GM12878 (cell line): Measurements from ENCODE around the gene FAM110A. TPM values are rescaled to one million over a fixed set of nuclear protein-coding genes. Genes with fewer than 3 reads are reported as not detected.

Source experiments
- ATAC-seq: fragments of 200-7000 bp; cut with Tn5 transposase; 3 replicates; pipeline ENCODE4 v1.9.1; 2020; ENCODE audit warnings: mild to moderate bottlenecking, moderate library complexity
- BruUV-seq: library from RNA; stranded (reverse); fragments of 400-500 nt; replicated peaks from 2 replicates; lab custom pipeline; 2021; lab: Mats Ljungman, UMichigan
- CTCF ChIA-PET: fragments of 300-600 bp; sonication (Branson Sonifier 250); formaldehyde crosslinking; extraction: SDS; loops from one replicate; lab custom pipeline; 2021; ENCODE audit warnings: inconsistent platforms; lab: Yijun Ruan, JAX
- POLR2A ChIA-PET: fragments of 350-600 bp; formaldehyde crosslinking; extraction: SDS; loops from one replicate; lab custom pipeline; 2021; ENCODE audit warnings: inconsistent platforms; lab: Charles Lee
- RAD21 ChIA-PET: fragments of 300-600 bp; sonication (Branson Sonifier 250); formaldehyde crosslinking; loops from one replicate; lab custom pipeline; 2023; ENCODE audit warnings: antibody characterized with exemption; ENCODE audit not compliant: unreplicated experiment; lab: Charles Lee
- SMC1A ChIA-PET: fragments of 300-600 bp; sonication (Branson Sonifier 250); formaldehyde crosslinking; loops from one replicate; lab custom pipeline; 2023; ENCODE audit not compliant: unreplicated experiment, uncharacterized antibody; lab: Charles Lee
- DNase-seq: peaks from one replicate; pipeline ENCODE4 v3.0.0-alpha.2; 2011; ENCODE audit warnings: low read depth, low spot score
- FAIRE-seq: peaks from 3 replicates; lab custom pipeline; 2011; peaks lifted over from hg19 to GRCh38; lab: Jason Lieb, UNC
- H2AFZ ChIP-seq: 2 replicates; pipeline ENCODE4 v1.6.0; 2011; ENCODE audit warnings: low read depth, low read length, control low read depth; ENCODE audit not compliant: control insufficient read depth
- H3K27ac ChIP-seq: 2 replicates; pipeline ENCODE4 v1.5.1; 2011; ENCODE audit warnings: control low read depth; ENCODE audit not compliant: control insufficient read depth, insufficient read depth
- H3K27me3 ChIP-seq, 2 experiments: replicated peaks in 1 of 2; 2 replicates each; pipeline versions ENCODE4 v1.6.0 to v1.6.1; 2011; ENCODE audit warnings: low read length in 1 of 2; ENCODE audit not compliant: control insufficient read depth in 2 of 2, insufficient read depth in 2 of 2
- H3K36me3 ChIP-seq, 2 experiments: 2 replicates each; pipeline ENCODE4 v1.5.1; 2011; ENCODE audit warnings: low read length in 1 of 2; ENCODE audit not compliant: control insufficient read depth in 2 of 2, insufficient read depth in 2 of 2
- H3K4me1 ChIP-seq: 2 replicates; pipeline ENCODE4 v1.6.1; 2011; ENCODE audit warnings: mild to moderate bottlenecking, low read length, moderate library complexity, mixed read lengths; ENCODE audit not compliant: control insufficient read depth, insufficient read depth
- H3K4me2 ChIP-seq: 2 replicates; pipeline ENCODE4 v1.6.0; 2011; ENCODE audit warnings: control low read depth; ENCODE audit not compliant: control insufficient read depth, insufficient read depth
- H3K4me3 ChIP-seq: fragments of 200-600 bp; sonication (generic); 2 replicates; pipeline ENCODE4 v1.5.1; 2016
- H3K79me2 ChIP-seq: 2 replicates; pipeline ENCODE4 v1.6.0; 2011; ENCODE audit warnings: low read length; ENCODE audit not compliant: control insufficient read depth, insufficient read depth
- H3K9ac ChIP-seq: 2 replicates; pipeline ENCODE4 v1.8.0; 2011; ENCODE audit warnings: low read length, control low read depth, mixed read lengths; ENCODE audit not compliant: control insufficient read depth, insufficient read depth
- H3K9me3 ChIP-seq: replicated peaks from 3 replicates; pipeline ENCODE4 v1.5.1; 2011; ENCODE audit warnings: mild to moderate bottlenecking, low read length; ENCODE audit not compliant: control insufficient read depth, insufficient read depth
- H4K20me1 ChIP-seq: 2 replicates; pipeline ENCODE4 v1.6.0; 2011; ENCODE audit not compliant: control insufficient read depth, insufficient read depth
- BCLAF1 ChIP-seq: fragments of 450-650 bp; IDR thresholded peaks from 2 replicates; pipeline ENCODE4 v1.6.1; 2017; ENCODE audit warnings: antibody characterized with exemption, mild to moderate bottlenecking, moderate library complexity
- BMI1 ChIP-seq: fragments of 450-650 bp; IDR thresholded peaks from 2 replicates; pipeline ENCODE4 v1.6.1; 2016; ENCODE audit warnings: mild to moderate bottlenecking, moderate library complexity, borderline replicate concordance
- CEBPB ChIP-seq, 2 experiments: fragments of 150-350 bp in 1 of 2; IDR thresholded peaks; 2 replicates each; pipeline ENCODE4 v1.6.1; 2012 to 2014; ENCODE audit warnings: low read depth in 2 of 2, low read length in 2 of 2, borderline replicate concordance in 1 of 2, inconsistent platforms in 1 of 2
- CHD4 ChIP-seq: fragments of 200-600 bp; sonication (generic); IDR thresholded peaks from 2 replicates; pipeline ENCODE4 v1.6.1; 2016; ENCODE audit warnings: mild to moderate bottlenecking
- EGR1 ChIP-seq, 2 experiments: IDR thresholded peaks; 1 replicate in 1 of 2; 2 replicates in 1 of 2; pipeline ENCODE4 v1.6.1; 2011 to 2012; ENCODE audit warnings: low read depth in 2 of 2, low read length in 2 of 2, borderline replicate concordance in 1 of 2, mild to moderate bottlenecking in 1 of 2, moderate library complexity in 1 of 2
- FOXM1 ChIP-seq: IDR thresholded peaks from 2 replicates; pipeline ENCODE4 v1.6.1; 2012; ENCODE audit warnings: low read depth, mild to moderate bottlenecking, inconsistent platforms, low read length, moderate library complexity
- HSF1 ChIP-seq: fragments of 150-350 bp; IDR thresholded peaks from 2 replicates; pipeline ENCODE4 v1.6.1; 2014; ENCODE audit warnings: mild to moderate bottlenecking, low read depth, low read length
- KLF5 ChIP-seq: fragments of 450-650 bp; IDR thresholded peaks from 2 replicates; pipeline ENCODE4 v1.6.1; 2014; ENCODE audit warnings: mild to moderate bottlenecking; ENCODE audit not compliant: partially characterized antibody
- NFYA ChIP-seq: IDR thresholded peaks from 2 replicates; pipeline ENCODE4 v1.6.1; 2011; ENCODE audit warnings: low read depth, mild to moderate bottlenecking, low read length, improper control_type of control experiment, borderline replicate concordance
- PBX3 ChIP-seq: IDR thresholded peaks from 2 replicates; pipeline ENCODE4 v1.6.1; 2011; ENCODE audit warnings: mild to moderate bottlenecking, low read depth, low read length, moderate library complexity; ENCODE audit not compliant: insufficient replicate concordance
- POLR2AphosphoS2 ChIP-seq: IDR thresholded peaks from 2 replicates; pipeline ENCODE4 v1.6.1; 2011; ENCODE audit warnings: low read depth, mild to moderate bottlenecking, low read length, improper control_type of control experiment, moderate library complexity
- POU2F2 ChIP-seq: IDR thresholded peaks from 3 replicates; pipeline ENCODE4 v1.6.1; 2011; ENCODE audit warnings: low read depth, mild to moderate bottlenecking, low read length, borderline replicate concordance
- SIX5 ChIP-seq: IDR thresholded peaks from 2 replicates; pipeline ENCODE4 v1.6.1; 2011; ENCODE audit warnings: mild to moderate bottlenecking, low read depth, low read length, moderate library complexity; ENCODE audit not compliant: severe bottlenecking
- SREBF1 ChIP-seq: IDR thresholded peaks from 2 replicates; pipeline ENCODE4 v1.6.1; 2012; ENCODE audit warnings: mild to moderate bottlenecking, low read length
- TCF3 ChIP-seq: IDR thresholded peaks from 2 replicates; pipeline ENCODE4 v1.6.1; 2012; ENCODE audit warnings: low read depth, mild to moderate bottlenecking, low read length, borderline replicate concordance; ENCODE audit not compliant: insufficient read depth
- ZNF24 ChIP-seq: fragments of 450-650 bp; IDR thresholded peaks from 2 replicates; pipeline ENCODE4 v1.6.1; 2017; ENCODE audit warnings: antibody characterized with exemption, mild to moderate bottlenecking
- WGBS: methylation state at CpG from one replicate; pipeline ENCODE4 v1.1.6; 2016; ENCODE audit warnings: low lambda C conversion rate; ENCODE audit not compliant: insufficient replicate concordance, insufficient coverage; ENCODE audit errors: missing lambda C conversion rate; 5-methylcytosine and 5-hydroxymethylcytosine counted together
- in situ Hi-C: fragments of 300-500 bp; cut with MboI; formaldehyde crosslinking; loops from 9 replicates; pipeline ENCODE4 v1.14.3; 2018; ENCODE audit warnings: mixed read lengths
- intact Hi-C: fragments of 100-400 bp; cut with micrococcal nuclease; formaldehyde crosslinking; loops from one replicate; pipeline ENCODE4 v1.14.2; 2022; ENCODE audit not compliant: unreplicated experiment
- polyA plus RNA-seq, 11 experiments: library from polyadenylated mRNA; depleted of rRNA in 4 of 11; unstranded in 6 of 11; stranded (reverse) in 5 of 11; fragments of >200 nt; fragmentation: Nextera tagmentation in 4 of 11; fragmentation: Illumina TruSeq in 1 of 11; extraction: Ambion mirVana in 4 of 11; extraction: Trizol in 1 of 11; gene quantifications; 1 replicate in 1 of 11; 2 replicates in 10 of 11; pipeline versions ENCODE4 v1.2.1 to v1.2.3, GENCODE V29; 2011 to 2016; ENCODE audit warnings: inconsistent platforms in 2 of 11, missing spikeins in 2 of 11, low read depth in 1 of 11
- total RNA-seq, 4 experiments: library from RNA; depleted of rRNA in 3 of 4; stranded (reverse); fragments of >200 nt in 3 of 4; fragmentation: Illumina TruSeq in 1 of 4; extraction: Trizol in 1 of 4; gene quantifications; 2 replicates each; pipeline versions ENCODE4 v1.2.1 to v1.2.3, GENCODE V29; 2013 to 2021

The FAM110A gene
- total and polyA plus RNA-seq, 10 of the 15 experiments (the other 5 are each of a cell fraction or from before 2014, with no cell fraction given), result 1.1 to 14.8 (median 7.4) TPM

GRCh38 chr20:877814-878213, 44.3 kb downstream of the FAM110A start:
- H3K79me2 ChIP-seq, result no peaks in the 10 kb centered on the region
- H3K4me1 ChIP-seq, result 0 out of 2 replicates have a peak, but pooled peaks cover 4% of the 10 kb centered on the region
- no peak for TF ChIP-seq POLR2AphosphoS2
- TF ChIP-seq HSF1, result no peak
- no peak for TF ChIP-seq FOXM1
- no peak for TF ChIP-seq TCF3
- no peak for TF ChIP-seq NFYA
- no peak for TF ChIP-seq EGR1 (IDR thresholded peaks at IDR 0.05; ENCODE audit: borderline replicate concordance in 1 of 2, low read depth in 2 of 2, low read length in 2 of 2)
- no peak for TF ChIP-seq ZNF24
- no peak for TF ChIP-seq PBX3
- no peak for TF ChIP-seq SREBF1
- no peak for TF ChIP-seq CHD4
- TF ChIP-seq CEBPB (IDR thresholded peaks at IDR 0.05; ENCODE audit: borderline replicate concordance in 1 of 2, low read depth in 2 of 2, low read length in 2 of 2), result no peak
- no peak for TF ChIP-seq POU2F2
- TF ChIP-seq KLF5, result no peak
- no peak for TF ChIP-seq BCLAF1
- no peak for TF ChIP-seq SIX5
- no peak for TF ChIP-seq BMI1
- H3K4me3 ChIP-seq, result no peak overlapping the region
- ChIA-PET POLR2A (no interaction called here), RAD21 (no interaction called here), SMC1A (no interaction called here), CTCF (no interaction called here)
- 17% methylated on average over 7 of the region's 7 CpGs for WGBS
- intact Hi-C loops (no loop called here), in situ Hi-C loops (no loop called here)
- DNase-seq (no peak), FAIRE-seq (no peak), ATAC-seq (no peak)
- H3K4me2 ChIP-seq, result no peak overlapping the region
- H3K27me3 ChIP-seq, result no peaks in the 10 kb centered on the region
- H2AFZ ChIP-seq, result no peak overlapping the region
- no peaks in the 10 kb centered on the region for H4K20me1 ChIP-seq
- no peak overlapping the region for H3K9ac ChIP-seq
- H3K9me3 ChIP-seq, result no peaks in the 10 kb centered on the region
- no TSS peak for BruUV-seq
- H3K27ac ChIP-seq, result no peak overlapping the region
- H3K36me3 ChIP-seq, result no peaks in the 10 kb centered on the region
